ENCODE results near the gene SH3D19.

Gene SH3D19

GRCh38 chr4:151356510-151356909 lies 31.1 kb upstream of the SH3D19 start:
- FAIRE-seq: no peak
- no peak for TF ChIP-seq CTCF (IDR thresholded peaks at IDR 0.05; ENCODE audit: insufficient read depth, missing control alignments)
- no peak for DNase-seq (ENCODE audit: insufficient read length, low spot score)

- FAIRE-seq (no peak), DNase-seq (ENCODE audit: insufficient read length, low spot score) (no peak)
- no peak for TF ChIP-seq CTCF (IDR thresholded peaks at IDR 0.05; ENCODE audit: insufficient read depth, missing control alignments)
Observed at GRCh38 chr4:151355155-151355554, 29.8 kb upstream of the SH3D19 start.

- DNase-seq (ENCODE audit: insufficient read length, low spot score): no peak
- TF ChIP-seq CTCF (IDR thresholded peaks at IDR 0.05; ENCODE audit: insufficient read depth, missing control alignments): no peak
- no peak for FAIRE-seq
Observed at GRCh38 chr4:151347490-151348235, 22.3 kb upstream of the SH3D19 start.

GRCh38 chr4:151344948-151345347 lies 19.5 kb upstream of the SH3D19 start:
- TF ChIP-seq CTCF (IDR thresholded peaks at IDR 0.05; ENCODE audit: insufficient read depth, missing control alignments): no peak
- FAIRE-seq (no peak), DNase-seq (ENCODE audit: insufficient read length, low spot score) (no peak)

- DNase-seq (ENCODE audit: insufficient read length, low spot score) (no peak), FAIRE-seq (no peak)
- no peak for TF ChIP-seq CTCF (IDR thresholded peaks at IDR 0.05; ENCODE audit: insufficient read depth, missing control alignments)
Observed at GRCh38 chr4:151340751-151341385, 15.5 kb upstream of the SH3D19 start.

- TF ChIP-seq CTCF (IDR thresholded peaks at IDR 0.05; ENCODE audit: insufficient read depth, missing control alignments): no peak
- DNase-seq (ENCODE audit: insufficient read length, low spot score) (no peak), FAIRE-seq (no peak)
Observed at GRCh38 chr4:151339467-151339866, 14.1 kb upstream of the SH3D19 start.

Measured in D721Med (cell line).